ENCODE data around the gene ORC5. TPM values are rescaled to one million over a fixed set of nuclear protein-coding genes. Genes with fewer than 3 reads are reported as not detected.

ORC5 gene
- total and polyA plus RNA-seq, 2 donors from 2014 or later, result 13.2 to 18.4 TPM

GRCh38 chr7:104137971-104138370 lies 69.8 kb downstream of the ORC5 start:
- TF ChIP-seq CTCF (IDR thresholded peaks at IDR 0.05; ENCODE audit: borderline replicate concordance, extremely low read depth, insufficient read depth), result no peak
- no peak overlapping the region for H3K9ac ChIP-seq (ENCODE audit: low read length in 3 of 3)
- peaks cover 0 to 12% (median 8%) of the 10 kb centered on the region in 3 donors for H3K36me3 ChIP-seq (ENCODE audit: control insufficient read depth in 2 of 3, insufficient read depth in 3 of 3, low read length in 3 of 3)
- no peak overlapping the region for H3K4me3 ChIP-seq (ENCODE audit: low read length in 3 of 3)
- intact Hi-C loops (cut with DNase I), result no loop called here
- H3K27me3 ChIP-seq (ENCODE audit: control insufficient read depth, insufficient read depth, low read length), result no peaks in the 10 kb centered on the region
- H3K9me3 ChIP-seq (ENCODE audit: control insufficient read depth in 2 of 3, insufficient read depth in 1 of 3, low read length in 3 of 3), result no peaks in the 10 kb centered on the region
- FAIRE-seq (no peak), DNase-seq (no peak)
- no peaks in the 10 kb centered on the region for H3K4me1 ChIP-seq (ENCODE audit: control insufficient read depth in 2 of 3, insufficient read depth in 2 of 3, low read depth in 1 of 3, low read length in 3 of 3)
- no peak overlapping the region for H3K27ac ChIP-seq (ENCODE audit: low read depth in 2 of 2, low read length in 2 of 2)

GRCh38 chr7:104137511-104137910 lies 70.3 kb downstream of the ORC5 start:
- H3K36me3 ChIP-seq (ENCODE audit: control insufficient read depth in 2 of 3, insufficient read depth in 3 of 3, low read length in 3 of 3), result peaks cover 0 to 12% (median 8%) of the 10 kb centered on the region in 3 donors
- DNase-seq (no peak), FAIRE-seq (no peak)
- no peaks in the 10 kb centered on the region for H3K4me1 ChIP-seq (ENCODE audit: control insufficient read depth in 2 of 3, insufficient read depth in 2 of 3, low read depth in 1 of 3, low read length in 3 of 3)
- no peaks in the 10 kb centered on the region for H3K27me3 ChIP-seq (ENCODE audit: control insufficient read depth, insufficient read depth, low read length)
- no peak overlapping the region for H3K9ac ChIP-seq (ENCODE audit: low read length in 3 of 3)
- no peaks in the 10 kb centered on the region for H3K9me3 ChIP-seq (ENCODE audit: control insufficient read depth in 2 of 3, insufficient read depth in 1 of 3, low read length in 3 of 3)
- no peak for TF ChIP-seq CTCF (IDR thresholded peaks at IDR 0.05; ENCODE audit: borderline replicate concordance, extremely low read depth, insufficient read depth)
- H3K4me3 ChIP-seq (ENCODE audit: low read length in 3 of 3), result no peak overlapping the region
- no peak overlapping the region for H3K27ac ChIP-seq (ENCODE audit: low read depth in 2 of 2, low read length in 2 of 2)
- intact Hi-C loops (cut with DNase I), result no loop called here

GRCh38 chr7:104136981-104137380 lies 70.8 kb downstream of the ORC5 start:
- Histone ChIP-seq H3K36me3 (ENCODE audit: control insufficient read depth in 2 of 3, insufficient read depth in 3 of 3, low read length in 3 of 3) (peaks cover 0 to 12% (median 10%) of the 10 kb centered on the region in 3 donors), H3K9me3 (ENCODE audit: control insufficient read depth in 2 of 3, insufficient read depth in 1 of 3, low read length in 3 of 3) (no peaks in the 10 kb centered on the region), H3K4me3 (ENCODE audit: low read length in 3 of 3) (no peak overlapping the region), H3K4me1 (ENCODE audit: control insufficient read depth in 2 of 3, insufficient read depth in 2 of 3, low read depth in 1 of 3, low read length in 3 of 3) (no peaks in the 10 kb centered on the region), H3K27ac (ENCODE audit: low read depth in 2 of 2, low read length in 2 of 2) (no peak overlapping the region), H3K27me3 (ENCODE audit: control insufficient read depth, insufficient read depth, low read length) (no peaks in the 10 kb centered on the region), H3K9ac (ENCODE audit: low read length in 3 of 3) (no peak overlapping the region)
- no peak for DNase-seq
- TF ChIP-seq CTCF (IDR thresholded peaks at IDR 0.05; ENCODE audit: borderline replicate concordance, extremely low read depth, insufficient read depth), result no peak
- intact Hi-C loops (cut with DNase I), result no loop called here
- no peak for FAIRE-seq

- FAIRE-seq, result no peak
- intact Hi-C loops (cut with DNase I), result no loop called here
- TF ChIP-seq CTCF (IDR thresholded peaks at IDR 0.05; ENCODE audit: borderline replicate concordance, extremely low read depth, insufficient read depth), result no peak
- Histone ChIP-seq H3K4me1 (ENCODE audit: control insufficient read depth in 2 of 3, insufficient read depth in 2 of 3, low read depth in 1 of 3, low read length in 3 of 3) (no peaks in the 10 kb centered on the region), H3K9me3 (ENCODE audit: control insufficient read depth in 2 of 3, insufficient read depth in 1 of 3, low read length in 3 of 3) (no peaks in the 10 kb centered on the region), H3K9ac (ENCODE audit: low read length in 3 of 3) (no peak overlapping the region), H3K27ac (ENCODE audit: low read depth in 2 of 2, low read length in 2 of 2) (no peak overlapping the region), H3K36me3 (ENCODE audit: control insufficient read depth in 2 of 3, insufficient read depth in 3 of 3, low read length in 3 of 3) (peaks cover 0 to 12% (median 11%) of the 10 kb centered on the region in 3 donors), H3K27me3 (ENCODE audit: control insufficient read depth, insufficient read depth, low read length) (no peaks in the 10 kb centered on the region), H3K4me3 (ENCODE audit: low read length in 3 of 3) (no peak overlapping the region)
- no peak for DNase-seq
Observed at GRCh38 chr7:104136561-104136960, 71.3 kb downstream of the ORC5 start.

Data from kidney (tissue), 14 donors.